Keratinocyte (primary cell): Measurements from ENCODE around the gene PCDHGA4. TPM values are rescaled to one million over a fixed set of nuclear protein-coding genes. Genes with fewer than 3 reads are reported as not detected.

ENCODE experiments used
- DNase-seq: peaks from one replicate; pipeline ENCODE4 v3.0.0-alpha.2; 2011; ENCODE audit warnings: low read depth, missing footprints, low spot score
- FAIRE-seq: peaks from 2 replicates; lab custom pipeline; 2011; peaks lifted over from hg19 to GRCh38; lab: Jason Lieb, UNC
- H2AFZ ChIP-seq: 2 replicates; pipeline ENCODE4 v1.6.0; 2012; ENCODE audit warnings: low read length, control low read depth, inconsistent platforms; ENCODE audit not compliant: control insufficient read depth
- H3K27ac ChIP-seq: 2 replicates; pipeline ENCODE4 v1.5.1; 2011; ENCODE audit warnings: low read length; ENCODE audit not compliant: control insufficient read depth, insufficient read depth
- H3K27me3 ChIP-seq: 3 replicates; pipeline ENCODE4 v1.6.0; 2011; ENCODE audit warnings: low read length; ENCODE audit not compliant: control insufficient read depth, insufficient read depth; ENCODE audit errors: extremely low read depth
- H3K36me3 ChIP-seq, 2 experiments: 2 replicates in 1 of 2; 3 replicates in 1 of 2; pipeline ENCODE4 v1.5.1; 2011; ENCODE audit warnings: low read length in 2 of 2, mild to moderate bottlenecking in 1 of 2; ENCODE audit not compliant: control insufficient read depth in 2 of 2, insufficient read depth in 2 of 2; ENCODE audit errors: extremely low read depth in 1 of 2
- H3K4me1 ChIP-seq: 3 replicates; pipeline ENCODE4 v1.5.1; 2011; ENCODE audit warnings: low read length; ENCODE audit not compliant: control insufficient read depth, insufficient read depth; ENCODE audit errors: extremely low read depth
- H3K4me2 ChIP-seq: 3 replicates; pipeline ENCODE4 v1.6.0; 2011; ENCODE audit warnings: low read depth, low read length; ENCODE audit not compliant: control insufficient read depth, insufficient read depth; ENCODE audit errors: extremely low read depth
- H3K4me3 ChIP-seq, 3 experiments: fragments of 200-600 bp in 1 of 3; sonication (generic) in 1 of 3; 2 replicates in 2 of 3; 3 replicates in 1 of 3; pipeline ENCODE4 v1.5.1; 2011 to 2016; ENCODE audit warnings: low read length in 3 of 3, mild to moderate bottlenecking in 3 of 3, control low read depth in 2 of 3, inconsistent platforms in 1 of 3, low read depth in 1 of 3, mixed read lengths in 1 of 3, mixed run types in 1 of 3, moderate library complexity in 1 of 3; ENCODE audit not compliant: control insufficient read depth in 2 of 3, insufficient read depth in 2 of 3; ENCODE audit errors: extremely low read depth in 1 of 3
- H3K79me2 ChIP-seq: 2 replicates; pipeline ENCODE4 v1.6.0; 2012; ENCODE audit warnings: low read length; ENCODE audit not compliant: control insufficient read depth, insufficient read depth
- H3K9ac ChIP-seq: 3 replicates; pipeline ENCODE4 v1.6.0; 2011; ENCODE audit warnings: low read length; ENCODE audit not compliant: control insufficient read depth, insufficient read depth; ENCODE audit errors: extremely low read depth
- H3K9me1 ChIP-seq: 3 replicates; pipeline ENCODE4 v1.6.0; 2011; ENCODE audit warnings: low read length; ENCODE audit not compliant: control insufficient read depth, insufficient read depth; ENCODE audit errors: extremely low read depth
- H3K9me3 ChIP-seq: 2 replicates; pipeline ENCODE4 v1.5.1; 2012; ENCODE audit warnings: low read depth, low read length; ENCODE audit not compliant: control insufficient read depth
- H4K20me1 ChIP-seq: 3 replicates; pipeline ENCODE4 v1.6.0; 2011; ENCODE audit warnings: low read length; ENCODE audit not compliant: control insufficient read depth, insufficient read depth; ENCODE audit errors: extremely low read depth
- CTCF ChIP-seq, 3 experiments: IDR thresholded peaks in 1 of 3; conservative IDR thresholded peaks in 1 of 3; optimal IDR thresholded peaks in 1 of 3; 2 replicates in 2 of 3; 3 replicates in 1 of 3; pipeline versions ENCODE3 to v1.5.1; 2011; ENCODE audit warnings: low read length in 3 of 3, mild to moderate bottlenecking in 3 of 3, moderate library complexity in 2 of 3, control low read depth in 1 of 3, inconsistent platforms in 1 of 3; ENCODE audit not compliant: insufficient read depth in 2 of 3; ENCODE audit errors: extremely low read depth in 1 of 3
- EZH2 ChIP-seq: IDR thresholded peaks from one replicate; pipeline ENCODE4 v1.6.1; 2012; ENCODE audit warnings: inconsistent platforms, mild to moderate bottlenecking, low read length, moderate library complexity
- dilution Hi-C: fragments of 300-500 bp; cut with MboI; formaldehyde crosslinking; loops from one replicate; pipeline ENCODE4 v1.7.0; 2020; ENCODE audit warnings: low sequenced_read_pairs; ENCODE audit not compliant: extremely low pct_ligation_motif_present
- polyA plus RNA-seq, 5 experiments: library from polyadenylated mRNA; depleted of rRNA in 3 of 5; stranded (reverse) in 3 of 5; stranded (forward) in 1 of 5; unstranded in 1 of 5; fragments of >200 nt; gene quantifications; 1 replicate in 1 of 5; 2 replicates in 3 of 5; 3 replicates in 1 of 5; pipeline versions ENCODE4 v1.2.1 to v1.2.3, GENCODE V29; 2011 to 2012; ENCODE audit warnings: missing spikeins in 2 of 5, low read depth in 1 of 5, low replicate concordance in 1 of 5

Gene PCDHGA4
- polyA plus RNA-seq, 1 donor (not counting 4 experiments of a cell fraction or from before 2014, with no cell fraction given) = 0.05 TPM

- FAIRE-seq (no peak), DNase-seq (no peak)
- Histone ChIP-seq H3K4me1 (no peaks in the 10 kb centered on the region), H3K27me3 (no peaks in the 10 kb centered on the region), H3K9me1 (no peaks in the 10 kb centered on the region), H3K36me3 (no peaks in the 10 kb centered on the region), H4K20me1 (no peaks in the 10 kb centered on the region), H3K79me2 (no peaks in the 10 kb centered on the region), H3K27ac (no peak within 1 kb of the TSS), H2AFZ (no peak within 1 kb of the TSS), H3K4me2 (no peak within 1 kb of the TSS), H3K4me3 (peak within 1 kb of the TSS in 1 of 3 experiments; percentile 14), H3K9ac (no peak within 1 kb of the TSS), H3K9me3 (peaks cover 6% of the 10 kb centered on the region)
- dilution Hi-C loops = no loop called here
- TF ChIP-seq EZH2 (no peak), CTCF (optimal IDR thresholded peaks at IDR 0.05 in 1 of 3, IDR thresholded peaks at IDR 0.05 in 1 of 3, conservative IDR thresholded peaks at IDR 0.05 in 1 of 3; ENCODE audit: extremely low read depth in 1 of 3, insufficient read depth in 2 of 3, low read length in 3 of 3) (peak; percentile 35 to 53 (median 48))
These were observed 4.8 kb upstream of the PCDHGA4 start, which contains the start of gene PCDHGB1 for GRCh38 chr5:141349917-141350619. TSS of gene PCDHGB1 (plus strand) at chr5:141350099. CDS start at chr5:141350261, 162 bp downstream.

GRCh38 chr5:141351591-141351990 lies 3.2 kb upstream of the PCDHGA4 start:
- no peaks in the 10 kb centered on the region for H3K4me1 ChIP-seq
- H3K27ac ChIP-seq = no peak overlapping the region
- FAIRE-seq (no peak), DNase-seq (no peak)
- no peak overlapping the region for H3K4me3 ChIP-seq
- H3K27me3 ChIP-seq = no peaks in the 10 kb centered on the region
- H2AFZ ChIP-seq = no peak overlapping the region
- no peaks in the 10 kb centered on the region for H4K20me1 ChIP-seq
- no peaks in the 10 kb centered on the region for H3K9me1 ChIP-seq
- H3K36me3 ChIP-seq = no peaks in the 10 kb centered on the region
- TF ChIP-seq EZH2 = no peak
- no peak for TF ChIP-seq CTCF (optimal IDR thresholded peaks at IDR 0.05 in 1 of 3, IDR thresholded peaks at IDR 0.05 in 1 of 3, conservative IDR thresholded peaks at IDR 0.05 in 1 of 3; ENCODE audit: extremely low read depth in 1 of 3, insufficient read depth in 2 of 3, low read length in 3 of 3)
- H3K79me2 ChIP-seq = no peaks in the 10 kb centered on the region
- dilution Hi-C loops = no loop called here
- H3K9ac ChIP-seq = no peak overlapping the region
- no peak overlapping the region for H3K4me2 ChIP-seq
- H3K9me3 ChIP-seq = peaks cover 3% of the 10 kb centered on the region
